WERI-Rb-1 (cell line): ENCODE results near the gene CCR3.

Experiments
- DNase-seq: peaks from one replicate; pipeline ENCODE4 v3.0.0-alpha.2; 2020
- H3K27ac ChIP-seq: fragments of 250-450 bp; sonication (Bioruptor Pico); 2 replicates; pipeline ENCODE4 v1.5.1; 2020; ENCODE audit warnings: mild to moderate bottlenecking, moderate library complexity
- H3K27me3 ChIP-seq: fragments of 250-450 bp; sonication (Bioruptor Pico); 2 replicates; pipeline ENCODE4 v1.5.1; 2021; ENCODE audit warnings: mild to moderate bottlenecking, low read depth, moderate library complexity; ENCODE audit not compliant: insufficient read depth, severe bottlenecking
- H3K36me3 ChIP-seq: fragments of 250-450 bp; sonication (Bioruptor Pico); 2 replicates; pipeline ENCODE4 v1.5.1; 2020; ENCODE audit warnings: mild to moderate bottlenecking, moderate library complexity
- H3K4me3 ChIP-seq: 2 replicates; pipeline ENCODE4 v1.5.1; 2011; ENCODE audit warnings: low read depth, mild to moderate bottlenecking, control low read depth, low read length
- H3K9me3 ChIP-seq: fragments of 250-450 bp; sonication (Bioruptor Pico); 2 replicates; pipeline ENCODE4 v1.5.1; 2021; ENCODE audit warnings: mild to moderate bottlenecking, moderate library complexity; ENCODE audit not compliant: severe bottlenecking
- CTCF ChIP-seq: IDR thresholded peaks from 2 replicates; pipeline ENCODE4 v1.5.1; 2011; ENCODE audit warnings: low read depth, mild to moderate bottlenecking, control low read depth, inconsistent platforms, low read length

CCR3 gene

GRCh38 chr3:46243560-46243959 lies 1.3 kb downstream of the CCR3 start:
- peaks cover 4% of the 10 kb centered on the region for H3K9me3 ChIP-seq
- TF ChIP-seq CTCF, result no peak
- no peak overlapping the region for H3K4me3 ChIP-seq
- no peaks in the 10 kb centered on the region for H3K36me3 ChIP-seq
- H3K27ac ChIP-seq, result no peak overlapping the region
- peaks cover 49% of the 10 kb centered on the region for H3K27me3 ChIP-seq
- DNase-seq, result no peak

GRCh38 chr3:46245146-46245545 lies 2.9 kb downstream of the CCR3 start:
- TF ChIP-seq CTCF, result no peak
- no peaks in the 10 kb centered on the region for H3K36me3 ChIP-seq
- no peak for DNase-seq
- no peak overlapping the region for H3K27ac ChIP-seq
- peaks cover 42% of the 10 kb centered on the region for H3K27me3 ChIP-seq
- no peak overlapping the region for H3K4me3 ChIP-seq
- peaks cover 4% of the 10 kb centered on the region for H3K9me3 ChIP-seq

- Histone ChIP-seq H3K36me3 (no peaks in the 10 kb centered on the region), H3K9me3 (no peaks in the 10 kb centered on the region), H3K27ac (no peak overlapping the region), H3K4me3 (no peak overlapping the region), H3K27me3 (peaks cover 52% of the 10 kb centered on the region)
- no peak for DNase-seq
- no peak for TF ChIP-seq CTCF
Observed at GRCh38 chr3:46252980-46253379, 10.7 kb downstream of the CCR3 start.

GRCh38 chr3:46258525-46258924 lies 16.3 kb downstream of the CCR3 start:
- H3K27me3 ChIP-seq, result peaks cover 67% of the 10 kb centered on the region
- H3K36me3 ChIP-seq, result no peaks in the 10 kb centered on the region
- H3K4me3 ChIP-seq, result no peak overlapping the region
- no peak overlapping the region for H3K27ac ChIP-seq
- no peak for TF ChIP-seq CTCF
- H3K9me3 ChIP-seq, result no peaks in the 10 kb centered on the region
- no peak for DNase-seq

- Histone ChIP-seq H3K27ac (no peak overlapping the region), H3K4me3 (no peak overlapping the region), H3K27me3 (peaks cover 73% of the 10 kb centered on the region), H3K36me3 (no peaks in the 10 kb centered on the region), H3K9me3 (no peaks in the 10 kb centered on the region)
- TF ChIP-seq CTCF, result no peak
- DNase-seq, result no peak
Observed at GRCh38 chr3:46261926-46262594, 19.8 kb downstream of the CCR3 start.

- TF ChIP-seq CTCF, result no peak
- no peak for DNase-seq
- H3K9me3 ChIP-seq, result no peaks in the 10 kb centered on the region
Observed at GRCh38 chr3:46264002-46264401, 21.7 kb downstream of the CCR3 start.

More at GRCh38 chr3:46264002-46264401, 21.7 kb downstream of the CCR3 start:
- H3K27ac ChIP-seq, result no peak overlapping the region
- H3K36me3 ChIP-seq, result no peaks in the 10 kb centered on the region
- H3K27me3 ChIP-seq, result peaks cover 74% of the 10 kb centered on the region
- no peak overlapping the region for H3K4me3 ChIP-seq
